Mucosa of rectum (tissue), 2 donors: Measurements from ENCODE around the gene IL31.

ENCODE experiments used
- H3K27ac ChIP-seq, 2 donors: one replicate each; pipeline ENCODE4 v1.7.0; 2013; ENCODE audit warnings: inconsistent platforms in 2 of 2, low read depth in 2 of 2, low read length in 2 of 2
- H3K27me3 ChIP-seq, 2 donors: one replicate each; pipeline ENCODE4 v1.7.0; 2013; ENCODE audit warnings: low read length in 2 of 2; ENCODE audit not compliant: control insufficient read depth in 2 of 2, insufficient read depth in 2 of 2
- H3K36me3 ChIP-seq, 2 donors: one replicate each; pipeline ENCODE4 v1.7.0; 2013; ENCODE audit warnings: low read length in 2 of 2; ENCODE audit not compliant: control insufficient read depth in 2 of 2, insufficient read depth in 2 of 2
- H3K4me1 ChIP-seq, 2 donors: one replicate each; pipeline ENCODE4 v1.7.0; 2013; ENCODE audit warnings: low read length in 2 of 2, mild to moderate bottlenecking in 1 of 2; ENCODE audit not compliant: control insufficient read depth in 2 of 2, insufficient read depth in 2 of 2
- H3K4me3 ChIP-seq, 2 donors: one replicate each; pipeline ENCODE4 v1.7.0; 2013; ENCODE audit warnings: low read length in 2 of 2
- H3K9ac ChIP-seq, 2 donors: one replicate each; pipeline ENCODE4 v1.7.0; 2013; ENCODE audit warnings: low read length in 2 of 2, low read depth in 1 of 2, mild to moderate bottlenecking in 1 of 2
- H3K9me3 ChIP-seq, 2 donors: one replicate each; pipeline ENCODE4 v1.7.0; 2013; ENCODE audit warnings: low read length in 2 of 2; ENCODE audit not compliant: control insufficient read depth in 2 of 2
- donor health status: healthy.
- donor health status: Normal muscosa, but diverticular disease.

Gene IL31

GRCh38 chr12:122123761-122124145 is 50.3 kb downstream of the IL31 start:
- Histone ChIP-seq H3K9me3 (no peaks in the 10 kb centered on the region), H3K4me3 (no peak overlapping the region), H3K4me1 (peaks cover 30 to 35% of the 10 kb centered on the region in 2 donors), H3K27ac (peak overlapping the region in 1 of 2 donors; percentile 49), H3K27me3 (no peaks in the 10 kb centered on the region), H3K36me3 (peaks cover 10 to 22% of the 10 kb centered on the region in 2 donors), H3K9ac (no peak overlapping the region)

GRCh38 chr12:122123051-122123760 is 50.8 kb downstream of the IL31 start:
- Histone ChIP-seq H3K9me3 (no peaks in the 10 kb centered on the region), H3K4me1 (peaks cover 31 to 35% of the 10 kb centered on the region in 2 donors), H3K9ac (peak overlapping the region in 1 of 2 donors; percentile 14), H3K36me3 (peaks cover 4 to 16% of the 10 kb centered on the region in 2 donors), H3K27ac (peak overlapping the region; percentile 11 to 49), H3K4me3 (peak overlapping the region in 1 of 2 donors; percentile 1), H3K27me3 (no peaks in the 10 kb centered on the region)
